Activated effector memory CD4-positive, alpha-beta T cell treated with Interleukin-2 at 50 U/mL for 16 hours (primary cell): ENCODE results near the gene ANKRD13D.

Experiments
- DNase-seq: peaks from one replicate; pipeline ENCODE4 v3.0.0-alpha.2; 2020

ANKRD13D gene

GRCh38 chr11:67262731-67263675 lies 26.1 kb upstream of the ANKRD13D start:
- peak; percentile 61 for DNase-seq

- no peak for DNase-seq
These were observed 24.8 kb upstream of the ANKRD13D start for GRCh38 chr11:67264260-67264659.

- no peak for DNase-seq
These were observed 24.0 kb upstream of the ANKRD13D start for GRCh38 chr11:67264877-67265632.

GRCh38 chr11:67265633-67266448 lies 23.3 kb upstream of the ANKRD13D start:
- DNase-seq = peak; percentile 71

- DNase-seq = peak; percentile 33
These were observed 22.5 kb upstream of the ANKRD13D start, which contains the start of gene GRK2 for GRCh38 chr11:67266449-67267187. TSS of gene GRK2 (plus strand) at chr11:67266473. CDS start at chr11:67266700, 227 bp downstream.

GRCh38 chr11:67267188-67268080 lies 21.7 kb upstream of the ANKRD13D start:
- peak; percentile 32 for DNase-seq

GRCh38 chr11:67268081-67268961 lies 20.8 kb upstream of the ANKRD13D start:
- DNase-seq = peak; percentile 41

GRCh38 chr11:67268962-67269268 lies 20.2 kb upstream of the ANKRD13D start:
- DNase-seq = no peak

GRCh38 chr11:67269401-67270255 lies 19.5 kb upstream of the ANKRD13D start:
- DNase-seq = no peak

- DNase-seq = no peak
These were observed 18.6 kb upstream of the ANKRD13D start for GRCh38 chr11:67270256-67271204.

- no peak for DNase-seq
These were observed 17.9 kb upstream of the ANKRD13D start for GRCh38 chr11:67271205-67271540.

GRCh38 chr11:67271541-67272284 lies 17.4 kb upstream of the ANKRD13D start:
- DNase-seq = peak; percentile 51

- DNase-seq = no peak
These were observed 16.5 kb upstream of the ANKRD13D start for GRCh38 chr11:67272327-67273259.

- DNase-seq = no peak
These were observed 15.7 kb upstream of the ANKRD13D start for GRCh38 chr11:67273260-67273990.
